Gastroesophageal sphincter (tissue), 3 donors: ENCODE data around the gene VPS11.

Experiments used
- CTCF ChIP-seq, 4 experiments: fragments of 200-600 bp in 2 of 4; fragments of 450-650 bp in 2 of 4; sonication (generic) in 1 of 4; IDR thresholded peaks; one replicate each; pipeline ENCODE4 v1.5.1; 2017 to 2019; ENCODE audit warnings: antibody characterized with exemption in 4 of 4, mild to moderate bottlenecking in 2 of 4, moderate library complexity in 2 of 4
- EP300 ChIP-seq: sonication (generic); formaldehyde crosslinking; IDR thresholded peaks from one replicate; pipeline ENCODE4 v1.6.1; 2017; ENCODE audit warnings: antibody characterized with exemption, mild to moderate bottlenecking
- POLR2A ChIP-seq, 2 donors: fragments of 450-650 bp; IDR thresholded peaks; one replicate each; pipeline ENCODE4 v1.6.1; 2017; ENCODE audit warnings: antibody characterized with exemption in 2 of 2, mild to moderate bottlenecking in 2 of 2, moderate library complexity in 1 of 2
- POLR2AphosphoS5 ChIP-seq: sonication (generic); formaldehyde crosslinking; IDR thresholded peaks from one replicate; pipeline ENCODE4 v1.6.1; 2017; ENCODE audit warnings: antibody characterized with exemption

GRCh38 chr11:119024430-119025098 is 43.1 kb upstream of the VPS11 start:
- no peak for TF ChIP-seq EP300
- no peak for TF ChIP-seq POLR2A (IDR thresholded peaks at IDR 0.05)
- no peak for TF ChIP-seq POLR2AphosphoS5
- TF ChIP-seq CTCF (IDR thresholded peaks at IDR 0.05): no peak
